HG03469 (cell line): ENCODE results near the gene ARHGAP22.

Experiments used
- ATAC-seq: cut with Tn5 transposase; IDR thresholded peaks from one replicate; pipeline ENCODE4 v1.9.1; 2021; ENCODE audit warnings: mild to moderate bottlenecking, moderate library complexity, moderate number of reproducible peaks; ENCODE audit not compliant: unreplicated experiment

The ARHGAP22 gene

DNA sequence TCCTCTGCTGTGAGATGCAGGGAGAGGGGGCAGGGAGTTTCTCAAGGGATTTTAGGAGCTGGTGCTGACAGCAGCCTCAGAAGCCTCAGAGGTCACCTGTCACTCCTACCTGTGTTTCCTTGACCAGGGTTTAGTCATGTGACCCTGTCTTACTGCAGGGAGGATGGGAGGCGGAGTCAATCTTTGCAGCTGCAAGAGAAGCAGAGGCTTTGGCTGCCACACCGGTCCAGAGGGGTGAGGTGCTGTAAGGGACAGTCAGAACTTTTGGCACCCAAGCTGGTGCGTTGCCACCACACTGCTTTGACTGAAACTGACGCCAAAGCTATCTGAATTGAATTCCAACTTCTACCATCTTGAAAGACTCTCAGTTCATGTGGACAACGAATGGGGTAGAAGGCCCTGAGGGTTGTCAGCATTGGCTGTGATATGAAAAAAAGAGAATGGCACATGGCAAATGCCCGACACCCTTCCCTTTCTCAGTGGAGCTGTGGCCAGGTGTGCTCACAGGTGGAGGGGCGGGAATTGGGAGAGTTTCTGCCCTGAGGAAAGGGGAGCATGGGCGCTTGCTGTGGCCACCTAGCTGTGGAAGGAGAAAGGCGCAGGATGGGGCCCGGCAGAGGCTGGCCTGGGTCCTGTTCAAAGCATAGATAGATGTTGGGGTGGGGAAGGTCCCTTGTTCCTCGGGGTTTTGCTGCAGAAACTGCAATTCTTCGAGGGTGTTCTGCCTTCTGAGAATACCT, 69.3 kb downstream of the ARHGAP22 start:
- ATAC-seq = no peak

DNA sequence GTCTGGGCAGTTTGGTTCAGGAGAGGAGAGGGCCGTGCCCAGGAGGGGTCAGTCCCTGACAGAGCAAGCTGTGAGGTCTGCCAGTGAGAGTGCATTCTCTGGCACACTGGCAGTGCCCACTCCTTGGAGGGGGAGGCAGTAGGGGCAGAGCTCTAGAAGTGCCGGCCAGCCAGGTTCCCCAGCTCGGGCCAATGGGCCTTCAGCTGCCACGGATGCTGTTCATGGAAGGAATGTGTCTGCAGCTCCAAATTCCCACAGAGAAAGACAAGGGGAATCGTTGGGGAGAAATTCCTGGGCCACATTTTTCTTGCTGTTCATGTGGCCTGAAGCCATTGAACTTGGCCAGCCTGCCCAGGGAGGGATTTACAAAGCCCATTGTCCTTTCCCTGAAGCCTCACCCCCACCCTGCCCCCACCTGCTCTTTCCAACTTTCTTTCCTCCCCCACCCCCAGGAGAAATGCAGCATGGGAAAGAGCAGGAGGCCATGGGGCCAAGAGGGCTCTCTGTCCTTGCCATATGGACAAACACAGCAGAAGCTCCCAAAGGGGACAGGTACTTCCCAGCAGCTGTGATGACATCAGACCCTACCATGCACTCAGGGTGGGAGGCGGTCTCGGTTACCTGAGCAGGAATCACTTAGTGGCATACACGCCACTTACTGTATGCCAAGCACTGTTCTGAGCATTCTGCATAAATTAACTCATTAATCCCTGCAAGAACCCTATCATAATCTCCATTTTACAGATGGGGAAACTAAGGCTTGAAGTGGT, 70.7 kb downstream of the ARHGAP22 start:
- no peak for ATAC-seq

DNA sequence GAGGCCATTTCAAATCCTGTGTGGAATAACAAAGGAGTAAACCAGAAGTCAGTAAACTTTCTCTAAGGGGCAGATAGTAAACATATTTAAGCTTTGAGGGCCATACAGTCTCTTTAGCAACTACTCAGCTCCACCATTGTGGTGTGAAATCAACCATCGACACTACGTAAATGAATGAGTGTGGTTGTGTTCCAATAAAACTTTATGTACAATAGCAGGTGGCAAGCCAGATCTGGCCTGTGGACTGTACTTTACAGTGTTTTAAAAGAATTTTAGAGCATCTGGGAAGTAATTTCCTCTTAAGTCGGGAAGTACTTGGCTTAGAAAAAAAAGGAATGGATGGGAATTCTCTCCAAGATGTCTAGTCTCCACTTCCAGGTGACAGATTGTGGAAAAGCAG, 71.3 kb downstream of the ARHGAP22 start:
- no peak for ATAC-seq

DNA sequence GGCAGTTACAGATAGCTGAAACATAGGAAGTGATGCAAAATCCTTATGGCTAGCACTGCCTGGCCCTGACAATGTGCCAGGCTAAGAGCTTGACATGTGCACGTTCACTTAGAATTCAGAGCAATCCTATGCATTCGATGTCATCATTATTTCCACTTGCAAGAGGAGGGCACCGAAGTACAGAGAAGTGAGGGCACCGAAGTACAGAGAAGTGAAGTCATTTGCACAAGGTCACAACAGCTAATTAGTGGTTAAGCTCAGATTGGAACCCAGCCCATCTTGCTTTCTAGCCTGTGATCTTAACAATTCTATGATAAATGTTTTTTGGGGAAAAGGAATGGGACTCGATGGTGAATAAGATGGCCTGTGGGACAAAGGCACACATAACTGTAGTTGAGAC, 73.4 kb downstream of the ARHGAP22 start:
- ATAC-seq = no peak

DNA sequence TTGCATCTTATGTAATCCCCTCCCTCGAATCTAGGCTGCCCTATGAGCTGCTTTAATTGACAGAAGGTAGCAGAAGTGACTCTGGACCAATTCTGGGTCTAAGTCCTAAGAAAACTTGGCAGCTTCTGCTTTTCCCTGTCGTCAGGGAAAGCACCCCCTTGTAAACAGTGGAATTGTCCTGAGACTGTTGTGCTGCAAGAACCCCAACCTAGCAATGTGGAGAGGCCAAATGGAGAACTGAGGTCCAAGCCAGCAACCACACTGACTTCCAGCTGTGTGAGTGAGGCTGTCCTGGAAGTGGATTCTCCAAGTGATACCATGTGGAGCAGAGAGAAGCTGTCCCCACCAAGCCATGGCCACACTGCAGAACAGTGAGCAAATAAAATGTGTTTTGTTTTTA, 75.5 kb downstream of the ARHGAP22 start:
- ATAC-seq = no peak

DNA sequence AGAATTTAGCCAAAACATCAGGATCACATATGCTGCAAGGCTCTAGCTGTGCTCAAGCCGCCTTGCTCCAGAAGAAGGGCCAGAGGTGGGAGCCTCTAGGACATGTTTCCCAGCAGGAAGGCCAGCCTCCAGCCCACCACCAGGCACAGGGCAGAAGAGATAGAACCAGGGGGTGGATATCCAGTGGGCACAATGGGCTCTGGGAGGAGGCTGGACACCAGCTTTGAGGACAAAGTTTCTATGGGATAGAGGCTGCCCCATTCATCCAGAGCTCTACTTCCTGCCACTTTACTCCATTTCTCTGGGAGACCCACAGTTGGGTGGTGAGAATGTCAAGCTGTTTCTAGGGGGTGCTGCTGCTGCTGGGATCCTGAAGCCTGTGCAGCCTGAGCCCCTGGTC, 77.1 kb downstream of the ARHGAP22 start:
- no peak for ATAC-seq

DNA sequence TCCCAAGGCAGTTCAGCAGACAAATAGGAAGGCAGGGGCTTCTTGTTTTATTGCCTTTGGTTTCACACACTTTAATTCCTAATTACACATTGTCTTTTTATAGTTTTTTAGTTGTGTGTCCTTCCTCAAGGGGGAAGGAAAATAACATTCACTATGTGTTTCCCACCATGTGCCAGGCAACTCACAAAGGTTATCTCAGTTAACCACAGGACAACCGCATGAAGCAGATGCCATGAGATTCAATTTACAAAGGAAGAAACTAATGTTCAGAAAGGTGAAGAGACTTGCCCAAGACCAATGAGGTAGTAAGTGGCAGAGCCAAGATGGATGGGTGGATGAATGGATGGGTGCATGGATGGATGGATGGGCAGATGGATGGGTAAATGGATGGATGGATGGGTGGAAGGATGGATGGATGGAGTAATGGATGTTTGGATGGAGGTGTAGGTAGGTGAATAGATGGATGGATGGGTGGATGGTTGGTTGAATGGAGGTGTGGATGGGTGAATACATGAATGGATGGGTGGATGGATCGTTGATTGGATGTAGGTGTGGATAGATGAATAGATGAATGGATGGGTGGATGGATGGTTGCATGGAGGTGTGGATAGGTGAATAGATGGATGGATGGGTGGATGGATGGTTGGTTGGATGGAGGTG, 77.9 kb downstream of the ARHGAP22 start:
- ATAC-seq = no peak

DNA sequence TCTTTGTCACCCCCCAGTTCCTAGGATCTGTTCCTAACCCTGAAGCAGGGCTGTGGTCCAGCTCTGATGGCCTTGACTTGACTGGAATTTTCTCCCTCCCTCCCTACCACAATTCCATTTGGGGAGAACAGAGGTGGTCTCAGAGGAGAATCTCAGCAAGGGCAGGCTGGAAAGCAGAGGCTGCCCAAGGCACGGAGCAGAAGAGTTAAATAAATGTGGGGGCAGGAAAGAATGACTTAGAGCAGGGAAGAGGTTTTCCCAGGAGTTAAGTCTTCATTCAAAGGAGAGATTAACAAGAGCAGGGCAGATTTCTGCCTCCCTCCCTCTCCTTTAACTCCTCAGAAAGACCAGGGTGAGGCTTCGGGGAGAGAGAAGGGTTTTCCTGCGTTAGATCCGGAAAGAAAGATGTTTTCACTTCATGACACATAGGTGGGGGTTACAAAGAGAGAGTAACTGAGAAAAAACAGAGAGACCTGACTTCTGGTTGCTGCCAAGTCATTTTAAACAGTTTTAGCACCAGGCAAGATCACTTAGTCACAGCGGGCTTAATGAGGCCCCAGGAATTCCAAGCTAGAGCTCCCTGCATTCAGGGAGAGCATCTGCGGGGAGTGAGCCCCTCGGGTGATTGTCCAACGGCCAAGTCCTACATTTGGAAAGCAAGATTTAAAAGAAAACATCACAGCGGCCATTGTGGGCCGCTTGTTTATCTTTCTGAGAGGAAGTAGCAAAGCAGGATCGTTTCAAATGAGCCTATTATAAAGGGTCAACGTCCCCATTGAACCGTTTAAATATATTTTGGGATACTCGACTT, 78.7 kb downstream of the ARHGAP22 start:
- no peak for ATAC-seq

DNA sequence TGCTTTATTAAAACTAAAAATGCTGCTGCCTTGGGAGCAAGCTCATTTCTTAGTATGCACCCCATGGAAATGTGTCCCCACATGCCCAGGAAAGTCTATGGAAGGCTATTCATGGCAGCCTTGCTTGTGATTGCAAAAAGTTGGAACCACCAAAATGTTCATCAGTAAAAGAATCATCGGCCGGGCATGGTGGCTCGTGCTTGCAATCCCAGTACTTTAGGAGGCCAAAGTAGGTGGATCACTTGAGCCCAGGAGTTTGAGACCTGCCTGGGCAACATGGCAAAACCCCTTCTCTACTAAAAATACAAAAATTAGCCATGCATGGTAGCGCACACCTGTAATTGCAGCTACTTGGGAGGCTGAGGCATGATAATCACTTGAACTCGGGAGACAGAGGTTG, 79.8 kb downstream of the ARHGAP22 start:
- ATAC-seq = no peak

DNA sequence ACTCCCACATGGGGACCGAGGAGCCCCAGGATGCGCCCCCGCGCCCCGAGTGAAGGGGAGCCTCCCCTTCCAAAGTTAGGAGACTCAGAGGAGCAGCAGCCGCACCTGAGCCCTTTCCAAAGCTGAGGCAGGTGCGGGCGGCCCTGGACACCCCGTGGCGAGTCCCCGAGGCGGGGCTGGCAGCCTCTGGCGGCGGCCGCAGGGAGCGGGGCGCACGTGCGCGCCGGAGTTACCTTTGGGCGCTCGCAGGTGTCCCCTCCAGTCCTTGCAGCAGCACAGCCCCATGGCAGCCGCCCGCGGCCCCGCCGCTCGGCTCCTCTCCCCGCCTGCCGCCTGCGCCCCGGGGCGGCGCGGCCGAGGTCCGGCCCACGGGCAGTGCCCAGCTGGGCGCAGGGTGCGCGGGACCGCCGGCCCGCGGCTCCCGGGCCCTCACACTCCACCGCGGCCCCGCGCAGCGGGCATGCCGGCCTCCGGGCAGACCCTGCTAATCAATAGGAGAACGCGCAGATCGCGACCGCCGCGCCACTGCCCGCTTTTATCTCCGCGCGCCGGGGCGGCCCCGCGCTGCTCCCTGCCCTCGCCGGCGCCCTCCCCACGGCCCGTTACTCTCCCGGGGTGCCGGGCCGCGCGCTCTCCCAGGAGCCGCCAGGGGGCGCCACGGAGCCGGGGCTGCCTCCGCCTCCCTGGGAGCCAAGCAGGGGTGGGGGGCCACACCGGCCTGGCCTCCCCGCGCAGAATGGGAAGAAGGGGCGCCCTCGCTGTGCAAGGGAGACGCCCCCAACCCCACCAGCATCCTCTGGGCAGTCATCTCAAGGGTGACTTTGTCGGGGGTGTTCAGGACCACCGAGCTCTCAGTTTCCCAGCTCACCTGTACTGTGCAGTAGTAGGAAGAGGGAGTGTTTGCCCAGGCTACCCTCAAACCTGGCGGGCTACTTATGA, 80.8 kb downstream of the ARHGAP22 start:
- ATAC-seq = no peak

DNA sequence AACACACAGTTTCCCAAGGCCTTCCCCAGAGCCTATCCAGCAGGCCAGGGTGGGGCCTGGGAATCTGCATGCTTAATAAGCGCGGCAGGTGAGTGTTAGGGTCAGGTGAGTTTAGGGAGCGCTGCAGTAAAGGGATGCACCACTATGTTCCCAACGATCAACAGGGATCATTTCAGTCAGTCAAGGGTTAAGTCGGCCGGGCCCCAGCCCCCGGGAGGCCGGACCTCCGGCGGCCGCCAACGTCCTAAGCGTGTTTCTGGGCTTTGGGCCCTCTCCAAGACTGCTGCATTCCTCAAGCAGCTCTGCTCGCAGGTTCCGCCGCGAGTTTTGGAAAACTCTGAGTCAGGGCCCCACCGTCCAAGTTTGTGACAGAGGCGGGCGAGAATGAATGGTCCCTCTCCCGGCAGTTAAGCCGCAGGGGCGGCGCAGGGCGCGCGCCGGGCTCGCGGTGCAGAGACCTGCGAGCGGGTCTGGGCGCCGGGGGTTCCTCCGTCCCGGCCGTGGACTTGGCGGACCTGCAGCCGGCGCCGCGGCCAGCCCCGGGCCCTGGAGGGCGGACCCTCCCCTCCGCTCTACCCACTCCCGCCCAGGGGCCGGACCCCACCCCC, 81.6 kb downstream of the ARHGAP22 start:
- no peak for ATAC-seq

DNA sequence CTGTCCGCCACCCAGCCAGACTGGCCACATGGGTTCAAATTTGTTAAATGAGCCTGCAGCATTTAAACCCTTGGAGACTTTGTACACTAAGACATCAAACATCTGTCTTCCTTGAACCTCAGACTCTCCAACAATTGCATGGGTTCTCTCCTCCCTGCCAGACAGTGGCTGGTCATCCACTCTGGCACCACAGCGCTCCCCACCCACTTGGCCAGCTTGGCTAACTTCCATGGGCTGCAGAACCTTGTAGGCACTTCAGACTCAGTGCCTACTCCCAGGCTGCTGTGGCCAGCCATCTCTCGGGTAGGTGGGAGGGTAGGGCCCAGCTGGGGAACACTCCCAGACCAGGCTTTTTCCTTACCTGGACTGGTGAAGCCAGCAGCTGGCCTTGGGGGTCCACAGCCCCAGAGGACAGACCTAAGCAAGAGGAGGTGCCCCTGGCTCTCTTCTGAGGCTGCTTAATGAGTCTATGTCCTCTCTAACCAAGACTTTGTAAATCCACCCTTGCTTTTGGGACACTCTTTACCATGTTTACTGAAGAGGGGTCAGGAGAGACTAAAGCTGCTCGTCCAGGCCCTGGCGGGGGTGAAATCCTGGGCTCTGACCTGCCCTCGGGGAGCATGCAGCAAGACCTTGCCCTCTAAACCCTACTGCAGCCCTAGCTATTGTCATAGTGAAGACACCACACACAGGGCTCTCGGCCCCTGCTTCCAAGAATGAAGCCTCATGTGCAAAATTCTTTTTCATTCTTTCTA, 82.7 kb downstream of the ARHGAP22 start:
- ATAC-seq = no peak

DNA sequence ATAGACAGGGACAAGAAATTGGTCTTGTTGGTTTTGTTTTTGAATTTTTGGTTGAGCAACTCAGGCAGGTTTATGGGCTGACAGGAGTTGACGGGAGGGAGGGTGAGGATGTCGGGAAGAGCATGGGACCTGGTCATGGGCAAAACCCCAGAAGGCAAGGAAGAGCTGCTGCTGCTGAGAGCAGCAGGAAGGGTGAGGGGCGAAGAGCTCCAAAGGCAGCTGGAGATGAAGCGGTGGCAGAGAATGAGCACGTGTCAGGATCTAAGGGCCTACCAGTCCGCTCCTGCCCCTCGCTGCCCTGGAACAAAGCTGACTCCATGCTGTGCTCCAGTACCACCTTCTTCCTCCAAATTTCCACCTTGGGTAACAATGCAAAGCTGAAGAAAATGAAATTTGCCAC, 84.3 kb downstream of the ARHGAP22 start:
- no peak for ATAC-seq

DNA sequence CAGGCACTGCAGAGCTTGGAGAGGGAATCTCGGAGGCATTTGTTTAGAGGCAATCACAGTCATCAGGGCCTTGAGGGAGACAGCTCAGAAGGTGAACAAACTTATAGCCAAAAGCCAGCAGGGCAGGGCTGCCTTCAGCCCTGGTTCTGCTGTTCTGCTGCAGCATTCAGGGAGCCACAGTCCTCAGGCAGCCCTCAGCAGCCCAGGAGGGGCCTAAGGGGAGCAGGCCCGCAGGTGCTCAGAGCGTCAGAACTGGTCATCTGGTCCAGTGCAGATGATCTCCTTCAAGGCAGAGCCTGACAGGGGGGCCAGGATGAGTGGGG, 84.7 kb downstream of the ARHGAP22 start:
- ATAC-seq = no peak

DNA sequence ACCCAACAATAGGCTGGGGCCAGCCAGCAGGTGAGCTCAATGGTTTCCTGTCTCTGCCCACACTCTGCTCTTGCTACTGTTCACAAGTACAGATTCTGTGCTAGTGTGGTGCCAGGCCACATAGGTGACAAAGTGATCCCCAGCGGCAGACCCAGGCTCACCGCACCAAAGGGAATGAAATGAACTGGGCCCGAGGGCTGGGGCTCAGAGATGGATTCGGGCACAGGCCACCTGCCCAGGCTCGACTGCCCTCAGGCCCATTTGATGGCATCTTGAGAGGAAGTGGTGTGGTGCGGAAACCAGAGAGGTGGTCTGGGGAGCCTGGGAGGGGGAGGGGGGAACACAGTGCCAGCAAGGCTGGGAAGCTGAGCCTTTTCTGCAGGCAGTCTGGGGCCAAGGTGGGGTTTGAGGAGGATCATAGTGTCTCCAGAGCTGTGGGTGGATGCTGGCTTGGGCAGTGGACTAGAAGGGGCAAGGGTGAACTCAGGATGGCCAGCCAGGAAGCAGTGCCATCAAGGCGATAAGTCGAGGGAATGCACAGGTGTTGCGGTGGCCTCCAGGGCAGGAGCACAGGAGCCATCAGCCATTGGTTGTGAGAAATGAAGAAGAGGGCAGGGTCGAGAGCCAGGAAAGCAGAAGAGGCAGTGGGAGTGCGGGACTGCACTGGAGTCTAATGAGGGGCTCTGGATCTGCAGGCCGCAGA, 85.2 kb downstream of the ARHGAP22 start:
- no peak for ATAC-seq

DNA sequence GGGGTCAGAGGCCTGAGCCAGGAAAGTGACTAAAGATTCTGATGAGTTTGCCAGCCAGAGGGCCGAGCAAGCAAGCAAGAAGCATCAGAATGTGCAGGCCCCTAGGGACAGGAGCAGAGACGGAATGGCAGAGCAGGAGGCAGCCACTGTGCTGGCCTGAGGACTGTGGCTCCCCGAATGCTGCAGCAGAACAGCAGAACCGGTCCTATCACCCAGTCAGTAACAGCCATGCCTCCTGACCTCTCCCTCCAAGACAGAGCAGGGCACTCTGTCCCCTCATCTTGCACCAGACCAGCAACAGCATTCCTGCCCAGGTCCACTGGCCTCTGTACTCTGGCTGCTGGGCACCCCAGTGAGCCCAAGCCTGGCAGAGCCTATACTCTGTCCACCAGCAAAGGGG, 85.9 kb downstream of the ARHGAP22 start:
- no peak for ATAC-seq

DNA sequence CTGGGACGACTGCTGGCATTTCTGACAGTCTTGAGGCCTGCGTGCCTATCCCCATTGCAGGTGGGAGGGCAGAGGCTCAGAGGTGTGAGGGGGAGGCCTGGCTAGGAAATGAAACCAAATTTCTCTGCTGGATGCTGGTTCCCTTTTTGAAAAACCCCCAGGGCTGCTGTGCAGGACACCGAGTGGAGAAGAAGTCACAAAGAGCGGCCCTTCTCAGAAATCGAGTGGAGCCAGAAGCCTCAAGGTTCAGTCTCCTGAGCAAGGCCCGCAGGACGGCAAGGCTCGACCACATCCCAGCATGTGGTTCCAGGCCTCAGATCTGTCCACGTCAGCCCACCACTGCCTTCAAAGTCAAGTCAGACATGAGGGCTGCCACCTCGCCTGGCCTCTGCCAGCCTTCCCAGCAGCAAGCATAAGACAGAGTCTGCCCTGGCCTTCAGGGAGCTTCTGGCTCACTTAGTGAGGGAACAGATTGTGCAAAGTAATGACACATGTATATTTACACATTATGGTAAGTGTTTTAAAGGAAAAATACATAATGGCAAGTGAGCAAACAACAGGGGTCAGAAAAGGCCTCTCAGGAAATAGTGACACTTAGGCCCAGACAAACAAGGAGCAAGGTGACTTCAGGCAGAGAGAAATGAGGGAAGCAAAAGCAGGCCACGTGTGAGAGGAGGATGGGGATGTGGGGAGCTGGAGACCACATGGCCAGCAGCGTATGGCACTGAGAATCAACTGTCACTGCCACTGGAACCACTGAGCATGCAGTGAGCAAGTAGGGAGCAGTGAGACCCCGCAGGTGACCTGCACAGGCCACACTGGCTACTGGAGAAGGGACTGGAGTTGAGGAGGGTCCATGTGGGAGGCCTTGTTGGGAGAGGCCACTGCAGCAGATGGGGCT, 86.7 kb downstream of the ARHGAP22 start:
- no peak for ATAC-seq
